Nephron progenitor cell (in vitro differentiated cells): Measurements from ENCODE around the gene GAK.

Source experiments
- DNase-seq: peaks from one replicate; pipeline ENCODE4 v3.0.0; 2021
- H3K27ac Mint-ChIP-seq: 2 replicates; pipeline ENCODE4 v1.8.0; 2021; ENCODE audit warnings: mild to moderate bottlenecking, moderate library complexity, mixed read lengths
- H3K27me3 Mint-ChIP-seq: 2 replicates; pipeline ENCODE4 v1.8.0; 2021; ENCODE audit warnings: mild to moderate bottlenecking, low read depth, mixed read lengths; ENCODE audit not compliant: poor library complexity
- H3K36me3 Mint-ChIP-seq: 2 replicates; pipeline ENCODE4 v1.8.0; 2021; ENCODE audit warnings: low read depth, mixed read lengths
- H3K4me1 Mint-ChIP-seq: 2 replicates; pipeline ENCODE4 v1.8.0; 2021; ENCODE audit warnings: mixed read lengths
- H3K4me3 Mint-ChIP-seq: 2 replicates; pipeline ENCODE4 v1.8.0; 2021; ENCODE audit warnings: mild to moderate bottlenecking, moderate library complexity, mixed read lengths
- H3K9me3 Mint-ChIP-seq: 2 replicates; pipeline ENCODE4 v1.8.0; 2021; ENCODE audit warnings: mild to moderate bottlenecking, moderate library complexity, mixed read lengths
- CTCF ChIP-seq: fragments of 200-600 bp; sonication (generic); IDR thresholded peaks from 2 replicates; pipeline ENCODE4 v1.5.0; 2021; ENCODE audit warnings: antibody characterized with exemption

Gene GAK

DNA sequence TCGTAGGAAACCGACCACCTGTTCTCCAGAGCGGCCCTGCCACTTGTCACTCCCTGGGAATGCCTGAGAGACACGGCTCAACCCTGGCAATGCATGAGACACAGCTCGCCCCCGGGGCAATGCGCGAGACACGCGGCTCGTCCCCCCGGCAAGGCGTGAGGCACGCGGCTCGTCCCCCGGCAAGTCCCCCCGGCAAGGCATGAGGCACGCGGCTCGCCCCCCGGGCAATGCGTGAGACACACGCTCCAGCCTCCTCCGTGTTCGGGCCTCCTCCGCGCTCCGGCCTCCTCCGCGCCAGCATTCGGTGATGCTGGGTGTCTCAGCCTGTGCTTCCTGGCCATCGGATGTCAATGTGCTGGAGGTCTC is 78.7 kb downstream of the GAK start:
- H3K27ac Mint-ChIP-seq: no peak overlapping the region

DNA sequence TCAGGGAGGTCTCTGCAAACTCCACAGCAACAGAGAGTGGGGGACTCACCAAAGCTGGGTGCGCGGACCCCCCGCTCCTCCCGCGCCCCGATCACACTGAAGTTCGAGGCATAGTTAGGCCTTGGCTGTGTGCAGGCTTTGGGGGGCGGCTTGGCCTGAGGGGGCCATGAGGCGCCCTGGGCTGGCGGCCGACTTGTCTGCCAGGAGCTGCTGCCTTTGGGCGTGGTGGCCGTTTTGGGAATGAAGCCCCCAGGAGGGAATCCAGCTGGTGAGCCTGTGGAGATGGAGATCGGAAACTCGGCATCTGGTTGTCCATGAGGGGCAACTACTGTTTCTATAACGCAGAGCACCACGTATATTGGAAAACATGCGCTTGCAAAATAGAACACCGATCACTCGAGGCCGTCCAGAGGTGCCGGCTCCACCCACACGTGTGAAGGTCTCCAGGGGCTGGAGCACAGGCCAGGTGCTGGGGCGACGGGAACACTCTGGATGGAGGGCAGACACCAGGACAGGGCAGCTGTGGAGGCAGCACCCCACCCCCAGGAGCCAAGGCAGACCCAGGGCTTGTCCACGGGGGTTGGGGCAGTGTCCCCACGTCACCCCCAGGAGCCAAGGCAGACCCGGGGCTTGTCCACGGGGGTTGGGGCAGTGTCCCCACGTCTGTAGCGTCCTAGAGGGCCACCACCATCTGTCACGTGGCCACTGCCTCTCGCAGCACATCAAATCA is 80.2 kb downstream of the GAK start:
- no peaks in the 10 kb centered on the region for H3K9me3 Mint-ChIP-seq
- peaks cover under 1% of the 10 kb centered on the region for H3K4me1 Mint-ChIP-seq
- no peak for TF ChIP-seq CTCF
- no peak overlapping the region for H3K27ac Mint-ChIP-seq
- DNase-seq: no peak
- no peaks in the 10 kb centered on the region for H3K27me3 Mint-ChIP-seq
- no peak overlapping the region for H3K4me3 Mint-ChIP-seq
- peaks cover 56% of the 10 kb centered on the region for H3K36me3 Mint-ChIP-seq

More for the DNA sequence above, 78.7 kb downstream of the GAK start:
- no peak for TF ChIP-seq CTCF
- Mint-ChIP-seq H3K4me3 (no peak overlapping the region), H3K4me1 (peaks cover 16% of the 10 kb centered on the region), H3K9me3 (no peaks in the 10 kb centered on the region), H3K36me3 (peaks cover 67% of the 10 kb centered on the region), H3K27me3 (no peaks in the 10 kb centered on the region)
- no peak for DNase-seq

DNA sequence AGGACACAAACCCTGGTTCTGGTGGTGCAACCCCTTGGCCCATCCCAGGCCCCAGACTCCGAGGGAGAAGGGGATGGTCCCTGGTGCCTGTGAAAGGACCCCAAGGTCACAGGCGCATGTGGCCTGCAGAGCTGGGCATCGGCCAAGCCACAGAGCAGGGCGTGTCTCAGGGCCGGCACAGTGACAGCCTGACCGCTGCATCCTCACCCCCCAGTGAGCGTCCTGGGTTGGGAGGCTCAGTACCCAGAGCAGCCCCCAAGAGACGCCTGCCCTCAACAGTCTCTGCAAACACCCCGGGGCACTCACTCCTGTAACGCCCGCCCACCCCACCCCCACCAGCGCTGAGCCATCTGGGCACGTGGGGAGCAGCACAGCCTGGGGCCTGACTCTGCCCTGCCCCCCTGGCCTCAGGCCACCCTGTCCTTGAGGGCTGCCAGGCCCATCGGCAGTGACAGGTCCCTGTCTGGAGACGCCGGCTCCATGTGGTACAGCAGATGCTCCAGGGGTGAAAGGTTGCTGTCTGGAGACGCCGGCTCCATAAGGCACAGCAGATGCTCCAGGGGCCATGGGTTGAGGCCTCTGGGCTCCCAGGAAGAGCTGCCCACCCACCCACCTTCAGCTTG is 81.7 kb downstream of the GAK start:
- Mint-ChIP-seq H3K27ac (no peak overlapping the region), H3K4me1 (peaks cover 9% of the 10 kb centered on the region), H3K9me3 (no peaks in the 10 kb centered on the region), H3K36me3 (peaks cover 44% of the 10 kb centered on the region), H3K4me3 (no peak overlapping the region), H3K27me3 (no peaks in the 10 kb centered on the region)
- DNase-seq: no peak
- no peak for TF ChIP-seq CTCF

GRCh38 chr4:849478-850175 is 82.5 kb downstream of the GAK start:
- Mint-ChIP-seq H3K4me1 (peaks cover 9% of the 10 kb centered on the region), H3K36me3 (peaks cover 37% of the 10 kb centered on the region), H3K4me3 (no peak overlapping the region), H3K27me3 (no peaks in the 10 kb centered on the region), H3K27ac (no peak overlapping the region), H3K9me3 (no peaks in the 10 kb centered on the region)
- no peak for TF ChIP-seq CTCF
- no peak for DNase-seq

- Mint-ChIP-seq H3K4me1 (peaks cover 9% of the 10 kb centered on the region), H3K27ac (no peak overlapping the region), H3K27me3 (no peaks in the 10 kb centered on the region), H3K4me3 (no peak overlapping the region), H3K36me3 (peaks cover 33% of the 10 kb centered on the region), H3K9me3 (no peaks in the 10 kb centered on the region)
- TF ChIP-seq CTCF: no peak
- DNase-seq: no peak
Observed at GRCh38 chr4:848803-849477, 83.2 kb downstream of the GAK start.
